GM13976 (cell line): ENCODE data around the gene PIPOX.

Source experiments
- DNase-seq: peaks from one replicate; pipeline ENCODE4 v3.0.0; 2012; ENCODE audit warnings: low spot score
- in situ Hi-C: fragments of 300-500 bp; cut with MboI; formaldehyde crosslinking; loops from one replicate; pipeline ENCODE4 v1.12.0; 2022; ENCODE audit warnings: low sequenced_read_pairs, mixed read lengths, inconsistent platforms; ENCODE audit not compliant: unreplicated experiment
- TF ChIP-seq, protein P1 (sequence below): IDR thresholded peaks from 2 replicates; pipeline ENCODE4 v1.5.1; 2012; ENCODE audit warnings: borderline replicate concordance, mild to moderate bottlenecking; ENCODE audit not compliant: insufficient read depth; ENCODE audit errors: extremely low read depth, missing control alignments, control extremely low read depth

Gene PIPOX

DNA sequence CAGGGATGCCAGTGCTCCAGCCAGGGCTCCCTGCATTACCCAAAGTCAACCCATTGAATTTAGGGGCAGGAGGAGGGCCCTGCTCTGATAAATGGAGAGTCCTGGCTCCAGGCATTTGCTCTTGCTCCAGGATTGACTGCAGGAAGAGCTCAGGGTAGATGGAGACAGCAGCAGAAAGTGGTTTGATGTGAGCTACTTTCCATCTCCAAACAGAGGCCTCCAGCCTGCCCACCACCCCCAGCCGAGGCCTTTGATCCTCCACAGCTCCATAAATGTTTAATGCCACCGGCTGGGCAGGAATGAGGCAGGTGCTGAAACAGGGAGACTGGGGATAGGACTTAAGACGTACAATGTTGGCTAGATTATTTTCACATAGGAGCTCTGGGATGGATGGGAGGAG is 32.8 kb upstream of the PIPOX start:
- DNase-seq, result no peak
- in situ Hi-C loops, result no loop called here
- TF ChIP-seq, protein P1, sequence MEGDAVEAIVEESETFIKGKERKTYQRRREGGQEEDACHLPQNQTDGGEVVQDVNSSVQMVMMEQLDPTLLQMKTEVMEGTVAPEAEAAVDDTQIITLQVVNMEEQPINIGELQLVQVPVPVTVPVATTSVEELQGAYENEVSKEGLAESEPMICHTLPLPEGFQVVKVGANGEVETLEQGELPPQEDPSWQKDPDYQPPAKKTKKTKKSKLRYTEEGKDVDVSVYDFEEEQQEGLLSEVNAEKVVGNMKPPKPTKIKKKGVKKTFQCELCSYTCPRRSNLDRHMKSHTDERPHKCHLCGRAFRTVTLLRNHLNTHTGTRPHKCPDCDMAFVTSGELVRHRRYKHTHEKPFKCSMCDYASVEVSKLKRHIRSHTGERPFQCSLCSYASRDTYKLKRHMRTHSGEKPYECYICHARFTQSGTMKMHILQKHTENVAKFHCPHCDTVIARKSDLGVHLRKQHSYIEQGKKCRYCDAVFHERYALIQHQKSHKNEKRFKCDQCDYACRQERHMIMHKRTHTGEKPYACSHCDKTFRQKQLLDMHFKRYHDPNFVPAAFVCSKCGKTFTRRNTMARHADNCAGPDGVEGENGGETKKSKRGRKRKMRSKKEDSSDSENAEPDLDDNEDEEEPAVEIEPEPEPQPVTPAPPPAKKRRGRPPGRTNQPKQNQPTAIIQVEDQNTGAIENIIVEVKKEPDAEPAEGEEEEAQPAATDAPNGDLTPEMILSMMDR, result no peak

DNA sequence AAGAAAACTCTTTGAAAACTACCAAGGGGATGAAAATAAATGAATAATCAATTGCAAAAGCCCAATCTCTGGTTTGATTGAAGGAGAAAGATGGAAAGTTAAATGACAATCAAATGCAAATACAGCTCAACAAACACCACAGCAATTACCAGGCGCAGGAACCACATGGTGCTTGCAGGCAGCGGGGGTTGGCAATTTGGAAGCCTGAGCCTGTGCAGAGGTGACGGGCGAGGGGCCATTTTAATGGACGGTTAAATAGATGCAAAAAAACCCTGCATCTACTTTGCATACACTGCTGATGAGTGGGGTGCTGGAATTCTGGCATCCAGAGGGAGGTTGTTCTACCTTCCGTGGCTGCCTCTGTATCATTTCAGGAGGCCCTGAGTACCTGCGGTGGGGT is 32.4 kb upstream of the PIPOX start:
- DNase-seq, result no peak
- TF ChIP-seq, protein P1, result no peak
- in situ Hi-C loops, result no loop called here

DNA sequence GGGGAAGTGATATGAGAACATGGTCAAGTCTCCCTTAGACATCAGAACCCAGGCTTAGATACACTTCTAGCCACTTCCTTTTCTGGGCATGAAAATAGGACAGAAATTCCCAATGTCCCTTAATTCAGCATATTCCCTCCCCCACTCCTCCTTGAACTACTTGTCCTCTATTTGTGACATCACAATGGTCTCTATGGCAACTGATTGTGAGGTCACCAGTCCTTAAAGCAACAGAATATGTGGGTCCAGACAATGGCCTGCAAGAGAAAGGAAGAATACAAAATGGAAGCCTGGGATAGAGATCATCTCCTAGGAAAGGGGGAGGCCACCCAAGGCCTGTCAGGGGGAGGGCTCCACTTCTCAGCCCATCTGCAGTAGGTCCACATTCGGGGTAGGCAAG is 30.4 kb upstream of the PIPOX start:
- DNase-seq, result no peak
- TF ChIP-seq, protein P1, result no peak
- in situ Hi-C loops, result no loop called here

DNA sequence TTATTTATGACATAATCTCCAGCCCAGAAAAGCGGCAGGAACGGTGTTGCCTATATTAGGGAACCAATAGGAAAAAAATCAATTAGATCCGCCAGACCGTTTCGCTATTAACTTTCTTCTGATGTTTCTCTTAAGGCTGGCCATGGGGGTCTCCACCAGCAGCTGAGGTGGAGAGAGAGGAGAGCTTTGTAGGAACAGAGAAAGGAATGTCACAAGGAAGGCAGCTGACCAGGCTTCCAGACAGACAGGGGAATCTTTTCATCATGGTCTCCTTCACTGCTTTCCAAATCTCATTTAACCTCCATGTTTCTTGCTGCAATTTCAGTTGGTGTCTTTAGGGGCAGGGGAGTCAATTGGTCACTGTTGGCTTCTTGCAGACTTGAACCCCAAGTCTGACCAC is 28.2 kb upstream of the PIPOX start:
- in situ Hi-C loops, result no loop called here
- DNase-seq, result no peak
- TF ChIP-seq, protein P1, result no peak

DNA sequence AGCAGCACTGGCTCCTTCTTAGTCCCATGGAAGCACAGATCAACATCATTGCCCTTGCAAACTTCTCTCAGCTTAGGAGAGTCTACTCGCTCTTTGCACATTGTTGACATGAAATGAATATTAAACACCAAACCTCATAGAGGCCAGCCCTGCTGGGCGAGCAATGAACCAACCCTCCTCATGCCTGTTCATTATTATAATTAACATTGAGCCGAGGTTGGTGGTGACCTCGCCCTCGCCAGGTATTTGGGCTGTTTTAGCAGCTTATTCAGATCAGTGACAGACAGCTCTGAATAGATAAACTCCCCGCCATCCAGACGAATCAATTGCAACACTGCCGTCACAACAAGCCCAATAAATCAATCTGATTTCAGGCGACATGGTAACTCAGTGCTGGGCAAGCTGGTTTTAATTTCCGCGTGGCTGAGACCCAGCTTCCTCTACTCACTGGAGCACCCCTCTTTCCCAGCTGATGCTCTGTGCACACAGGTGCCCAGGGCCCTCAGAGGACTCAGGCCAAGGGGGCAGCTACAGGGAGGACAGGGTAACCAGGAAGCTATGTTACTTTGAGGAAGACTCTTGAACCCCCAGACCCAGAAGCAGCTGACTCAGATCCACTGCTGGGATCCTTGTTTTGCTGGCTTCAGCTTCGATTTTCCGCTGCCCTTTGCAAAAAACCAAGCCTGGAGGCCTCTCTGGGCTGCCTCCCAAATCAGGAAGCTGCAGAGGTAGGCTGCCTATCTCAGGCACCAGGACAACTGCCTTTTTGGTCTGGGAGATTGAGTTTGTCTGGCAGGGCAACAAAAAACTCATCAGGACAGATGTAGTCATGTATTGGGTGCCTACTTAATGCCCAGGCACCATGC is 26.4 kb upstream of the PIPOX start:
- DNase-seq, result no peak
- in situ Hi-C loops, result no loop called here
- TF ChIP-seq, protein P1, result no peak

DNA sequence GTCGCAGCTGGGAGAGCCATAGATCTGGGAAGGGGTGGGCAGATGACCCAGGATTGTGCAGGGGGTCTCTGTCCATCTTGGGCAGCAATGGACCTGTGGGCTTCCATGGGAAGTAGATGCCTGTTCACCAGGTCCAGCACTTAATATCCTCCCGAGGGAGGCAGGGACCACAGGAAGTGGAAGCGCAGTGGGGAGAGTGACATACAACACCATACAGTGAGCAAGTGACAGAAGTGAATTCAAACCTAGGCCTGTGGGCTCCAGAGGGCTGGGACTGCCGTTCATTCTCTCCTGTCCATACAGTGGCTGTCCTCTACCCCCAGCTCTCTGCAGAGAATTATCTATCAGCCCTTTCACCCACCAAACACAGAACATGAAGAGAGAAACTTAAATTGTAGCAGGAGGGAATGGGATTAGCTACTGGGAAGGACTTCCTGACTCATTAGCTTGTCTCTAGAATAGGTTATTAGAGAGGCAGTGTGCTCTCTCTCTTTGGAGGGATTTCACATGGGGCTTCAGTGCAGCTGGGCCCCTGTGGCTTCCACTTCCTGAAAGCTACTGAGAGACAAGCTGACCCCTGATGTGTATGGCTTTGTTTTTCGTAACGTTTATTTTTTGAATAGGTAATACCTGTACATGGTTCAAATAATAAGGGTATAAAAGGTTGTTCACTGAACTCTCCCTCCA is 24.0 kb upstream of the PIPOX start:
- DNase-seq, result no peak
- in situ Hi-C loops, result no loop called here
- TF ChIP-seq, protein P1, result no peak
